Measurements from ENCODE around the gene ZNRF1.

Gene ZNRF1

GRCh38 chr16:75079346-75079926 lies 80.6 kb downstream of the ZNRF1 start:
- H3K4me3 ChIP-seq = no peak overlapping the region
- no peak for DNase-seq (ENCODE audit: low spot score)
- no peak for TF ChIP-seq CTCF (IDR thresholded peaks at IDR 0.05)
- no peak overlapping the region for H3K27ac ChIP-seq

GRCh38 chr16:75080205-75081029 lies 81.6 kb downstream of the ZNRF1 start:
- no peak for TF ChIP-seq CTCF (IDR thresholded peaks at IDR 0.05)
- Histone ChIP-seq H3K4me3 (no peak overlapping the region), H3K27ac (no peak overlapping the region)
- DNase-seq (ENCODE audit: low spot score) = no peak

GRCh38 chr16:75081179-75081859 lies 82.5 kb downstream of the ZNRF1 start:
- Histone ChIP-seq H3K4me3 (no peak overlapping the region), H3K27ac (no peak overlapping the region)
- DNase-seq (ENCODE audit: low spot score) = no peak
- no peak for TF ChIP-seq CTCF (IDR thresholded peaks at IDR 0.05)

- Histone ChIP-seq H3K27ac (no peak overlapping the region), H3K4me3 (no peak overlapping the region)
- DNase-seq (ENCODE audit: low spot score) = no peak
Observed at GRCh38 chr16:75083813-75084212, 85.0 kb downstream of the ZNRF1 start.

GRCh38 chr16:75085556-75085955 lies 86.7 kb downstream of the ZNRF1 start:
- Histone ChIP-seq H3K27ac (no peak overlapping the region), H3K4me3 (no peak overlapping the region)
- no peak for TF ChIP-seq CTCF (IDR thresholded peaks at IDR 0.05)

More at GRCh38 chr16:75083813-75084212, 85.0 kb downstream of the ZNRF1 start:
- no peak for TF ChIP-seq CTCF (IDR thresholded peaks at IDR 0.05)

GRCh38 chr16:75086281-75086680 lies 87.5 kb downstream of the ZNRF1 start:
- TF ChIP-seq CTCF (IDR thresholded peaks at IDR 0.05) = no peak
- DNase-seq (ENCODE audit: low spot score) = no peak
- no peak overlapping the region for H3K27ac ChIP-seq
- H3K4me3 ChIP-seq = no peak overlapping the region

More at GRCh38 chr16:75085556-75085955, 86.7 kb downstream of the ZNRF1 start:
- DNase-seq (ENCODE audit: low spot score) = no peak

Data from coronary artery (tissue), 2 donors.